ENCODE data around the gene APH1B.

DNA sequence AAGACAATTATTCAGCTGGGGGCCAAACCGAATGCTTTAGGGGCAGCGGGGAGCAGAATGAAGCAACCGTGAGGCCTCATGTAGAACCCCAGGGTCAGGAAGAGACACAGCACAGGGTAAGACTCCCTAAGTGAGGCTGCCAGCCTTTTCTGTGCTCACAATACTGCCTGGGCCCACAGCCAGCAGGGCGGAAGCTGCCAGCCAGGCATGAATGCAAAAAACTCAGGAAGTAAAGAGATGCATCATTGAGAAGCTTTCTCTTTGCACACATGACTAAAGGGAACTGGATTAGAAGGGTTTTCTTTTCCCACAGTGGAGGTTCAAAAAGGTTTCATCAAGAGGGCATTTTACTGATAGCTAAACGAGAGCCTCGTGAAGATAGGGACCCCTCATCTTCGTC, 71.0 kb downstream of the APH1B start:
- TF ChIP-seq, protein P1, sequence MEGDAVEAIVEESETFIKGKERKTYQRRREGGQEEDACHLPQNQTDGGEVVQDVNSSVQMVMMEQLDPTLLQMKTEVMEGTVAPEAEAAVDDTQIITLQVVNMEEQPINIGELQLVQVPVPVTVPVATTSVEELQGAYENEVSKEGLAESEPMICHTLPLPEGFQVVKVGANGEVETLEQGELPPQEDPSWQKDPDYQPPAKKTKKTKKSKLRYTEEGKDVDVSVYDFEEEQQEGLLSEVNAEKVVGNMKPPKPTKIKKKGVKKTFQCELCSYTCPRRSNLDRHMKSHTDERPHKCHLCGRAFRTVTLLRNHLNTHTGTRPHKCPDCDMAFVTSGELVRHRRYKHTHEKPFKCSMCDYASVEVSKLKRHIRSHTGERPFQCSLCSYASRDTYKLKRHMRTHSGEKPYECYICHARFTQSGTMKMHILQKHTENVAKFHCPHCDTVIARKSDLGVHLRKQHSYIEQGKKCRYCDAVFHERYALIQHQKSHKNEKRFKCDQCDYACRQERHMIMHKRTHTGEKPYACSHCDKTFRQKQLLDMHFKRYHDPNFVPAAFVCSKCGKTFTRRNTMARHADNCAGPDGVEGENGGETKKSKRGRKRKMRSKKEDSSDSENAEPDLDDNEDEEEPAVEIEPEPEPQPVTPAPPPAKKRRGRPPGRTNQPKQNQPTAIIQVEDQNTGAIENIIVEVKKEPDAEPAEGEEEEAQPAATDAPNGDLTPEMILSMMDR (conservative IDR thresholded peaks at IDR 0.05) = no peak
- TF ChIP-seq EZH2 (IDR thresholded peaks at IDR 0.05; ENCODE audit: low read depth) = no peak
